ENCODE results near the gene SUCLG2.
"Not testable (repeated sequence)": the region's sequence is repeated elsewhere in the genome, so short reads cannot be mapped to it uniquely, and the experiment has no call there.

- TF ChIP-seq, protein P1, sequence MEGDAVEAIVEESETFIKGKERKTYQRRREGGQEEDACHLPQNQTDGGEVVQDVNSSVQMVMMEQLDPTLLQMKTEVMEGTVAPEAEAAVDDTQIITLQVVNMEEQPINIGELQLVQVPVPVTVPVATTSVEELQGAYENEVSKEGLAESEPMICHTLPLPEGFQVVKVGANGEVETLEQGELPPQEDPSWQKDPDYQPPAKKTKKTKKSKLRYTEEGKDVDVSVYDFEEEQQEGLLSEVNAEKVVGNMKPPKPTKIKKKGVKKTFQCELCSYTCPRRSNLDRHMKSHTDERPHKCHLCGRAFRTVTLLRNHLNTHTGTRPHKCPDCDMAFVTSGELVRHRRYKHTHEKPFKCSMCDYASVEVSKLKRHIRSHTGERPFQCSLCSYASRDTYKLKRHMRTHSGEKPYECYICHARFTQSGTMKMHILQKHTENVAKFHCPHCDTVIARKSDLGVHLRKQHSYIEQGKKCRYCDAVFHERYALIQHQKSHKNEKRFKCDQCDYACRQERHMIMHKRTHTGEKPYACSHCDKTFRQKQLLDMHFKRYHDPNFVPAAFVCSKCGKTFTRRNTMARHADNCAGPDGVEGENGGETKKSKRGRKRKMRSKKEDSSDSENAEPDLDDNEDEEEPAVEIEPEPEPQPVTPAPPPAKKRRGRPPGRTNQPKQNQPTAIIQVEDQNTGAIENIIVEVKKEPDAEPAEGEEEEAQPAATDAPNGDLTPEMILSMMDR (IDR thresholded peaks at IDR 0.05; ENCODE audit: low read depth, low read length, poor library complexity, severe bottlenecking): not testable (repeated sequence)
- not testable (repeated sequence) for TF ChIP-seq EZH2phosphoT487 (IDR thresholded peaks at IDR 0.05; ENCODE audit: borderline replicate concordance, low read length)
These were observed 117.2 kb downstream of the SUCLG2 start for GRCh38 chr3:67537203-67537602.

Data from DOHH2 (cell line).